GM12878 (cell line): ENCODE results near the gene TRAPPC2. TPM values are rescaled to one million over a fixed set of nuclear protein-coding genes. Genes with fewer than 3 reads are reported as not detected.
"Not testable (repeated sequence)": the region's sequence is repeated elsewhere in the genome, so short reads cannot be mapped to it uniquely, and the experiment has no call there.

Source experiments
- ATAC-seq: fragments of 200-7000 bp; cut with Tn5 transposase; 3 replicates; pipeline ENCODE4 v1.9.1; 2020; ENCODE audit warnings: mild to moderate bottlenecking, moderate library complexity
- BruUV-seq: library from RNA; stranded (reverse); fragments of 400-500 nt; replicated peaks from 2 replicates; lab custom pipeline; 2021; lab: Mats Ljungman, UMichigan
- CTCF ChIA-PET: fragments of 300-600 bp; sonication (Branson Sonifier 250); formaldehyde crosslinking; extraction: SDS; loops from one replicate; lab custom pipeline; 2021; ENCODE audit warnings: inconsistent platforms; lab: Yijun Ruan, JAX
- POLR2A ChIA-PET: fragments of 350-600 bp; formaldehyde crosslinking; extraction: SDS; loops from one replicate; lab custom pipeline; 2021; ENCODE audit warnings: inconsistent platforms; lab: Charles Lee
- RAD21 ChIA-PET: fragments of 300-600 bp; sonication (Branson Sonifier 250); formaldehyde crosslinking; loops from one replicate; lab custom pipeline; 2023; ENCODE audit warnings: antibody characterized with exemption; ENCODE audit not compliant: unreplicated experiment; lab: Charles Lee
- SMC1A ChIA-PET: fragments of 300-600 bp; sonication (Branson Sonifier 250); formaldehyde crosslinking; loops from one replicate; lab custom pipeline; 2023; ENCODE audit not compliant: unreplicated experiment, uncharacterized antibody; lab: Charles Lee
- DNase-seq: peaks from one replicate; pipeline ENCODE4 v3.0.0-alpha.2; 2011; ENCODE audit warnings: low read depth, low spot score
- FAIRE-seq: peaks from 3 replicates; lab custom pipeline; 2011; peaks lifted over from hg19 to GRCh38; lab: Jason Lieb, UNC
- H2AFZ ChIP-seq: 2 replicates; pipeline ENCODE4 v1.6.0; 2011; ENCODE audit warnings: low read depth, low read length, control low read depth; ENCODE audit not compliant: control insufficient read depth
- H3K27ac ChIP-seq: 2 replicates; pipeline ENCODE4 v1.5.1; 2011; ENCODE audit warnings: control low read depth; ENCODE audit not compliant: control insufficient read depth, insufficient read depth
- H3K27me3 ChIP-seq, 2 experiments: replicated peaks in 1 of 2; 2 replicates each; pipeline versions ENCODE4 v1.6.0 to v1.6.1; 2011; ENCODE audit warnings: low read length in 1 of 2; ENCODE audit not compliant: control insufficient read depth in 2 of 2, insufficient read depth in 2 of 2
- H3K36me3 ChIP-seq, 2 experiments: 2 replicates each; pipeline ENCODE4 v1.5.1; 2011; ENCODE audit warnings: low read length in 1 of 2; ENCODE audit not compliant: control insufficient read depth in 2 of 2, insufficient read depth in 2 of 2
- H3K4me1 ChIP-seq: 2 replicates; pipeline ENCODE4 v1.6.1; 2011; ENCODE audit warnings: mild to moderate bottlenecking, low read length, moderate library complexity, mixed read lengths; ENCODE audit not compliant: control insufficient read depth, insufficient read depth
- H3K4me2 ChIP-seq: 2 replicates; pipeline ENCODE4 v1.6.0; 2011; ENCODE audit warnings: control low read depth; ENCODE audit not compliant: control insufficient read depth, insufficient read depth
- H3K4me3 ChIP-seq: fragments of 200-600 bp; sonication (generic); 2 replicates; pipeline ENCODE4 v1.5.1; 2016
- H3K79me2 ChIP-seq: 2 replicates; pipeline ENCODE4 v1.6.0; 2011; ENCODE audit warnings: low read length; ENCODE audit not compliant: control insufficient read depth, insufficient read depth
- H3K9ac ChIP-seq: 2 replicates; pipeline ENCODE4 v1.8.0; 2011; ENCODE audit warnings: low read length, control low read depth, mixed read lengths; ENCODE audit not compliant: control insufficient read depth, insufficient read depth
- H3K9me3 ChIP-seq: replicated peaks from 3 replicates; pipeline ENCODE4 v1.5.1; 2011; ENCODE audit warnings: mild to moderate bottlenecking, low read length; ENCODE audit not compliant: control insufficient read depth, insufficient read depth
- H4K20me1 ChIP-seq: 2 replicates; pipeline ENCODE4 v1.6.0; 2011; ENCODE audit not compliant: control insufficient read depth, insufficient read depth
- ELK1 ChIP-seq: IDR thresholded peaks from 2 replicates; pipeline ENCODE4 v1.6.1; 2012; ENCODE audit warnings: low read depth, low read length, improper control_type of control experiment
- HDAC6 ChIP-seq: fragments of 200-600 bp; sonication (generic); IDR thresholded peaks from one replicate; pipeline ENCODE4 v1.8.0; 2017; ENCODE audit warnings: antibody characterized with exemption; ENCODE audit not compliant: unreplicated experiment
- NRF1 ChIP-seq: conservative IDR thresholded peaks from 2 replicates; pipeline ENCODE4 v1.6.1; 2011; ENCODE audit warnings: mild to moderate bottlenecking, low read depth, low read length, improper control_type of control experiment
- ZNF384 ChIP-seq: IDR thresholded peaks from 2 replicates; pipeline ENCODE4 v1.6.1; 2012; ENCODE audit warnings: low read depth, mild to moderate bottlenecking, low read length, improper control_type of control experiment, borderline replicate concordance
- WGBS: methylation state at CpG from one replicate; pipeline ENCODE4 v1.1.6; 2016; ENCODE audit warnings: low lambda C conversion rate; ENCODE audit not compliant: insufficient replicate concordance, insufficient coverage; ENCODE audit errors: missing lambda C conversion rate; 5-methylcytosine and 5-hydroxymethylcytosine counted together
- in situ Hi-C: fragments of 300-500 bp; cut with MboI; formaldehyde crosslinking; loops from 9 replicates; pipeline ENCODE4 v1.14.3; 2018; ENCODE audit warnings: mixed read lengths
- intact Hi-C: fragments of 100-400 bp; cut with micrococcal nuclease; formaldehyde crosslinking; loops from one replicate; pipeline ENCODE4 v1.14.2; 2022; ENCODE audit not compliant: unreplicated experiment
- polyA plus RNA-seq, 11 experiments: library from polyadenylated mRNA; depleted of rRNA in 4 of 11; unstranded in 6 of 11; stranded (reverse) in 5 of 11; fragments of >200 nt; fragmentation: Nextera tagmentation in 4 of 11; fragmentation: Illumina TruSeq in 1 of 11; extraction: Ambion mirVana in 4 of 11; extraction: Trizol in 1 of 11; gene quantifications; 1 replicate in 1 of 11; 2 replicates in 10 of 11; pipeline versions ENCODE4 v1.2.1 to v1.2.3, GENCODE V29; 2011 to 2016; ENCODE audit warnings: inconsistent platforms in 2 of 11, missing spikeins in 2 of 11, low read depth in 1 of 11
- total RNA-seq, 4 experiments: library from RNA; depleted of rRNA in 3 of 4; stranded (reverse); fragments of >200 nt in 3 of 4; fragmentation: Illumina TruSeq in 1 of 4; extraction: Trizol in 1 of 4; gene quantifications; 2 replicates each; pipeline versions ENCODE4 v1.2.1 to v1.2.3, GENCODE V29; 2013 to 2021

The TRAPPC2 gene
- total and polyA plus RNA-seq, 10 of the 15 experiments (the other 5 are each of a cell fraction or from before 2014, with no cell fraction given), result 12.4 to 28.4 (median 21.3) TPM

GRCh38 chrX:13724878-13725277 is 9.5 kb downstream of the TRAPPC2 start:
- 73% methylated on average over 9 of the region's 9 CpGs for WGBS
- intact Hi-C loops, H3K27ac ChIP-seq, in situ Hi-C loops, BruUV-seq, H3K9ac ChIP-seq, H3K36me3 ChIP-seq, H3K27me3 ChIP-seq, H3K4me2 ChIP-seq, FAIRE-seq, RAD21 ChIA-PET, H4K20me1 ChIP-seq, H2AFZ ChIP-seq, DNase-seq, ATAC-seq, H3K4me3 ChIP-seq, H3K4me1 ChIP-seq, H3K9me3 ChIP-seq: not testable (repeated sequence)
- H3K79me2 ChIP-seq, result peaks cover 18% of the 10 kb centered on the region
- CTCF ChIA-PET, result interaction anchor here (0.6 kb wide), 1 partner anchor 45 kb away, joined by 4 read pairs; no protein-coding TSS in a partner anchor
- POLR2A ChIA-PET, result interaction anchor here (0.9 kb wide), 1 partner anchor 10 kb away, joined by 3 read pairs; the partner anchor contains the start of genes OFD1 and TRAPPC2
- SMC1A ChIA-PET, result interaction anchor here (1.4 kb wide), 1 partner anchor 10 kb away, joined by 5 read pairs; the partner anchor contains the start of genes OFD1 and TRAPPC2

GRCh38 chrX:13721819-13722519 is 12.5 kb downstream of the TRAPPC2 start:
- H3K27me3 ChIP-seq, result no peaks in the 10 kb centered on the region
- RAD21 ChIA-PET, result interaction anchor here (0.7 to 1.4 kb wide), 6 partner anchors 13 to 66 kb away, joined by 3 to 6 read pairs (median 4); partner anchors contain the start of genes OFD1 and TRAPPC2
- SMC1A ChIA-PET, result interaction anchor here (1.0 to 2.2 kb wide), 12 partner anchors 9 to 63 kb away, joined by 3 to 14 read pairs (median 4); partner anchors contain the start of genes OFD1 and TRAPPC2
- 61% methylated on average over 7 of the region's 7 CpGs for WGBS
- no peak overlapping the region for H3K9ac ChIP-seq
- no peaks in the 10 kb centered on the region; the same call in 1 of the 2 replicates for H3K4me1 ChIP-seq
- in situ Hi-C loops (no loop called here), intact Hi-C loops (no loop called here)
- no peak overlapping the region for H3K4me2 ChIP-seq
- H3K4me3 ChIP-seq, result no peak overlapping the region
- BruUV-seq, result no TSS peak
- POLR2A ChIA-PET, result interaction anchor here (0.6 to 1.3 kb wide), 5 partner anchors 10 to 34 kb away, joined by 4 to 6 read pairs (median 4); partner anchors contain the start of genes OFD1 and TRAPPC2
- peaks cover 3 to 15% of the 10 kb centered on the region in 2 experiments; a peak in 3 of 4 replicates for H3K36me3 ChIP-seq
- no peaks in the 10 kb centered on the region for H4K20me1 ChIP-seq
- ATAC-seq, result peak; percentile 67
- CTCF ChIA-PET, result interaction anchor here (0.6 to 1.3 kb wide), 4 partner anchors 12 to 908 kb away, joined by 3 to 6 read pairs (median 4); partner anchors contain the start of genes OFD1 and TRAPPC2
- TF ChIP-seq ELK1 (no peak), NRF1 (no peak), HDAC6 (no peak), ZNF384 (peak; percentile 63)
- peaks cover 14% of the 10 kb centered on the region for H3K79me2 ChIP-seq
- no peak overlapping the region for H2AFZ ChIP-seq
- DNase-seq, result no peak
- H3K9me3 ChIP-seq, result no peaks in the 10 kb centered on the region; the same call in 2 of the 3 replicates
- no peak for FAIRE-seq
- no peak overlapping the region for H3K27ac ChIP-seq
